GM12878 (cell line): ENCODE results near the gene STON1. TPM values are rescaled to one million over a fixed set of nuclear protein-coding genes. Genes with fewer than 3 reads are reported as not detected.

Experiments
- ATAC-seq: fragments of 200-7000 bp; cut with Tn5 transposase; 3 replicates; pipeline ENCODE4 v1.9.1; 2020; ENCODE audit warnings: mild to moderate bottlenecking, moderate library complexity
- BruUV-seq: library from RNA; stranded (reverse); fragments of 400-500 nt; replicated peaks from 2 replicates; lab custom pipeline; 2021; lab: Mats Ljungman, UMichigan
- CTCF ChIA-PET: fragments of 300-600 bp; sonication (Branson Sonifier 250); formaldehyde crosslinking; extraction: SDS; loops from one replicate; lab custom pipeline; 2021; ENCODE audit warnings: inconsistent platforms; lab: Yijun Ruan, JAX
- POLR2A ChIA-PET: fragments of 350-600 bp; formaldehyde crosslinking; extraction: SDS; loops from one replicate; lab custom pipeline; 2021; ENCODE audit warnings: inconsistent platforms; lab: Charles Lee
- RAD21 ChIA-PET: fragments of 300-600 bp; sonication (Branson Sonifier 250); formaldehyde crosslinking; loops from one replicate; lab custom pipeline; 2023; ENCODE audit warnings: antibody characterized with exemption; ENCODE audit not compliant: unreplicated experiment; lab: Charles Lee
- SMC1A ChIA-PET: fragments of 300-600 bp; sonication (Branson Sonifier 250); formaldehyde crosslinking; loops from one replicate; lab custom pipeline; 2023; ENCODE audit not compliant: unreplicated experiment, uncharacterized antibody; lab: Charles Lee
- DNase-seq: peaks from one replicate; pipeline ENCODE4 v3.0.0-alpha.2; 2011; ENCODE audit warnings: low read depth, low spot score
- FAIRE-seq: peaks from 3 replicates; lab custom pipeline; 2011; peaks lifted over from hg19 to GRCh38; lab: Jason Lieb, UNC
- H2AFZ ChIP-seq: 2 replicates; pipeline ENCODE4 v1.6.0; 2011; ENCODE audit warnings: low read depth, low read length, control low read depth; ENCODE audit not compliant: control insufficient read depth
- H3K27ac ChIP-seq: 2 replicates; pipeline ENCODE4 v1.5.1; 2011; ENCODE audit warnings: control low read depth; ENCODE audit not compliant: control insufficient read depth, insufficient read depth
- H3K27me3 ChIP-seq, 2 experiments: replicated peaks in 1 of 2; 2 replicates each; pipeline versions ENCODE4 v1.6.0 to v1.6.1; 2011; ENCODE audit warnings: low read length in 1 of 2; ENCODE audit not compliant: control insufficient read depth in 2 of 2, insufficient read depth in 2 of 2
- H3K36me3 ChIP-seq, 2 experiments: 2 replicates each; pipeline ENCODE4 v1.5.1; 2011; ENCODE audit warnings: low read length in 1 of 2; ENCODE audit not compliant: control insufficient read depth in 2 of 2, insufficient read depth in 2 of 2
- H3K4me1 ChIP-seq: 2 replicates; pipeline ENCODE4 v1.6.1; 2011; ENCODE audit warnings: mild to moderate bottlenecking, low read length, moderate library complexity, mixed read lengths; ENCODE audit not compliant: control insufficient read depth, insufficient read depth
- H3K4me2 ChIP-seq: 2 replicates; pipeline ENCODE4 v1.6.0; 2011; ENCODE audit warnings: control low read depth; ENCODE audit not compliant: control insufficient read depth, insufficient read depth
- H3K4me3 ChIP-seq: fragments of 200-600 bp; sonication (generic); 2 replicates; pipeline ENCODE4 v1.5.1; 2016
- H3K79me2 ChIP-seq: 2 replicates; pipeline ENCODE4 v1.6.0; 2011; ENCODE audit warnings: low read length; ENCODE audit not compliant: control insufficient read depth, insufficient read depth
- H3K9ac ChIP-seq: 2 replicates; pipeline ENCODE4 v1.8.0; 2011; ENCODE audit warnings: low read length, control low read depth, mixed read lengths; ENCODE audit not compliant: control insufficient read depth, insufficient read depth
- H3K9me3 ChIP-seq: replicated peaks from 3 replicates; pipeline ENCODE4 v1.5.1; 2011; ENCODE audit warnings: mild to moderate bottlenecking, low read length; ENCODE audit not compliant: control insufficient read depth, insufficient read depth
- H4K20me1 ChIP-seq: 2 replicates; pipeline ENCODE4 v1.6.0; 2011; ENCODE audit not compliant: control insufficient read depth, insufficient read depth
- ASH2L ChIP-seq: fragments of 300-600, 200-600 bp; sonication (generic); IDR thresholded peaks from 2 replicates; pipeline ENCODE4 v1.6.1; 2017; ENCODE audit warnings: low read depth, mild to moderate bottlenecking, borderline replicate concordance
- BHLHE40 ChIP-seq, 2 experiments: fragments of 450-650 bp in 1 of 2; IDR thresholded peaks; 2 replicates each; pipeline ENCODE4 v1.6.1; 2011 to 2017; ENCODE audit warnings: low read depth in 2 of 2, borderline replicate concordance in 1 of 2, improper control_type of control experiment in 1 of 2, low read length in 1 of 2, mild to moderate bottlenecking in 1 of 2
- CREB1 ChIP-seq: IDR thresholded peaks from 2 replicates; pipeline ENCODE4 v1.6.1; 2012; ENCODE audit warnings: low read depth, mild to moderate bottlenecking, inconsistent platforms
- CTCF ChIP-seq, 3 experiments: IDR thresholded peaks in 2 of 3; conservative IDR thresholded peaks in 1 of 3; 2 replicates each; pipeline ENCODE4 v1.5.1; 2011; ENCODE audit warnings: low read depth in 3 of 3, low read length in 3 of 3, mild to moderate bottlenecking in 3 of 3, control low read depth in 2 of 3, moderate library complexity in 2 of 3, inconsistent platforms in 1 of 3, mixed read lengths in 1 of 3; ENCODE audit not compliant: control insufficient read depth in 2 of 3, insufficient read depth in 1 of 3; ENCODE audit errors: extremely low read depth in 1 of 3
- FOS ChIP-seq: IDR thresholded peaks from 3 replicates; pipeline ENCODE4 v1.6.1; 2011; ENCODE audit warnings: borderline replicate concordance; ENCODE audit not compliant: insufficient read length; ENCODE audit errors: extremely low read depth
- NRF1 ChIP-seq: conservative IDR thresholded peaks from 2 replicates; pipeline ENCODE4 v1.6.1; 2011; ENCODE audit warnings: mild to moderate bottlenecking, low read depth, low read length, improper control_type of control experiment
- SREBF2 ChIP-seq: IDR thresholded peaks from 2 replicates; pipeline ENCODE4 v1.6.1; 2012; ENCODE audit warnings: mild to moderate bottlenecking, low read length
- USF2 ChIP-seq: IDR thresholded peaks from 2 replicates; pipeline ENCODE4 v1.6.1; 2011; ENCODE audit warnings: low read depth, low read length, improper control_type of control experiment, borderline replicate concordance
- ZNF687 ChIP-seq: fragments of 450-650 bp; IDR thresholded peaks from 2 replicates; pipeline ENCODE4 v1.6.1; 2017; ENCODE audit warnings: mild to moderate bottlenecking, moderate library complexity
- WGBS: methylation state at CpG from one replicate; pipeline ENCODE4 v1.1.6; 2016; ENCODE audit warnings: low lambda C conversion rate; ENCODE audit not compliant: insufficient replicate concordance, insufficient coverage; ENCODE audit errors: missing lambda C conversion rate; 5-methylcytosine and 5-hydroxymethylcytosine counted together
- in situ Hi-C: fragments of 300-500 bp; cut with MboI; formaldehyde crosslinking; loops from 9 replicates; pipeline ENCODE4 v1.14.3; 2018; ENCODE audit warnings: mixed read lengths
- intact Hi-C: fragments of 100-400 bp; cut with micrococcal nuclease; formaldehyde crosslinking; loops from one replicate; pipeline ENCODE4 v1.14.2; 2022; ENCODE audit not compliant: unreplicated experiment
- polyA plus RNA-seq, 11 experiments: library from polyadenylated mRNA; depleted of rRNA in 4 of 11; unstranded in 6 of 11; stranded (reverse) in 5 of 11; fragments of >200 nt; fragmentation: Nextera tagmentation in 4 of 11; fragmentation: Illumina TruSeq in 1 of 11; extraction: Ambion mirVana in 4 of 11; extraction: Trizol in 1 of 11; gene quantifications; 1 replicate in 1 of 11; 2 replicates in 10 of 11; pipeline versions ENCODE4 v1.2.1 to v1.2.3, GENCODE V29; 2011 to 2016; ENCODE audit warnings: inconsistent platforms in 2 of 11, missing spikeins in 2 of 11, low read depth in 1 of 11
- total RNA-seq, 4 experiments: library from RNA; depleted of rRNA in 3 of 4; stranded (reverse); fragments of >200 nt in 3 of 4; fragmentation: Illumina TruSeq in 1 of 4; extraction: Trizol in 1 of 4; gene quantifications; 2 replicates each; pipeline versions ENCODE4 v1.2.1 to v1.2.3, GENCODE V29; 2013 to 2021

STON1 gene
- total and polyA plus RNA-seq, 10 of the 15 experiments (the other 5 are each of a cell fraction or from before 2014, with no cell fraction given): 0.11 to 0.90 (median 0.22) TPM; not detected in 2

- FAIRE-seq: no peak
- ChIA-PET POLR2A (no interaction called here), SMC1A (no interaction called here), RAD21 (no interaction called here), CTCF (no interaction called here)
- WGBS: 47% methylated on average over 7 of the region's 7 CpGs
- Histone ChIP-seq H3K4me2 (no peak overlapping the region), H3K27ac (no peak overlapping the region), H3K79me2 (no peaks in the 10 kb centered on the region), H3K4me3 (no peak overlapping the region), H2AFZ (no peak overlapping the region), H3K9me3 (no peaks in the 10 kb centered on the region), H3K9ac (no peak overlapping the region), H3K36me3 (no peaks in the 10 kb centered on the region), H4K20me1 (no peaks in the 10 kb centered on the region), H3K27me3 (no peaks in the 10 kb centered on the region; a peak in 1 of 4 replicates), H3K4me1 (no peaks in the 10 kb centered on the region)
- ATAC-seq: no peak
- BruUV-seq: no TSS peak
- DNase-seq: no peak
- TF ChIP-seq BHLHE40 (IDR thresholded peaks at IDR 0.05; ENCODE audit: borderline replicate concordance in 1 of 2, low read depth in 2 of 2, low read length in 1 of 2) (no peak), CTCF (IDR thresholded peaks at IDR 0.05 in 2 of 3, conservative IDR thresholded peaks at IDR 0.05 in 1 of 3; ENCODE audit: control insufficient read depth in 2 of 3, extremely low read depth in 1 of 3, insufficient read depth in 1 of 3, low read depth in 3 of 3, low read length in 3 of 3) (0 out of 6 replicates have a peak, but pooled peaks of 1 of the 3 experiments have one; percentile 6)
- in situ Hi-C loops (no loop called here), intact Hi-C loops (no loop called here)
Observed at GRCh38 chr2:48566592-48567310, 36.8 kb downstream of the STON1 start.

GRCh38 chr2:48567671-48568070 is 37.7 kb downstream of the STON1 start:
- Histone ChIP-seq H3K27me3 (no peaks in the 10 kb centered on the region; a peak in 1 of 4 replicates), H3K36me3 (no peaks in the 10 kb centered on the region), H2AFZ (no peak overlapping the region), H3K9ac (no peak overlapping the region), H3K9me3 (no peaks in the 10 kb centered on the region), H3K79me2 (no peaks in the 10 kb centered on the region), H3K4me2 (no peak overlapping the region), H3K4me1 (no peaks in the 10 kb centered on the region), H3K4me3 (no peak overlapping the region), H4K20me1 (no peaks in the 10 kb centered on the region), H3K27ac (no peak overlapping the region)
- WGBS: 84% methylated on average over 4 of the region's 4 CpGs
- ChIA-PET RAD21 (no interaction called here), POLR2A (no interaction called here), CTCF (no interaction called here), SMC1A (no interaction called here)
- in situ Hi-C loops (no loop called here), intact Hi-C loops (no loop called here)
- FAIRE-seq (no peak), ATAC-seq (no peak), DNase-seq (no peak)
- no TSS peak for BruUV-seq
- TF ChIP-seq USF2 (no peak), ASH2L (no peak), NRF1 (no peak), ZNF687 (no peak), SREBF2 (no peak), CREB1 (no peak), FOS (no peak)
